DOHH2 (cell line): ENCODE data around the gene CDH5.

Source experiments
- EZH2phosphoT487 ChIP-seq: fragments of 200-600 bp; sonication (generic); IDR thresholded peaks from 2 replicates; pipeline ENCODE4 v1.6.1; 2017; ENCODE audit warnings: borderline replicate concordance, mild to moderate bottlenecking, antibody characterized with exemption, low read length, moderate library complexity, mixed read lengths
- TF ChIP-seq, protein P1 (sequence below): fragments of 200-600 bp; sonication (generic); IDR thresholded peaks from one replicate; pipeline ENCODE4 v1.5.1; 2014; ENCODE audit warnings: antibody characterized with exemption, mild to moderate bottlenecking, low read depth, low read length; ENCODE audit not compliant: poor library complexity, severe bottlenecking

DNA sequence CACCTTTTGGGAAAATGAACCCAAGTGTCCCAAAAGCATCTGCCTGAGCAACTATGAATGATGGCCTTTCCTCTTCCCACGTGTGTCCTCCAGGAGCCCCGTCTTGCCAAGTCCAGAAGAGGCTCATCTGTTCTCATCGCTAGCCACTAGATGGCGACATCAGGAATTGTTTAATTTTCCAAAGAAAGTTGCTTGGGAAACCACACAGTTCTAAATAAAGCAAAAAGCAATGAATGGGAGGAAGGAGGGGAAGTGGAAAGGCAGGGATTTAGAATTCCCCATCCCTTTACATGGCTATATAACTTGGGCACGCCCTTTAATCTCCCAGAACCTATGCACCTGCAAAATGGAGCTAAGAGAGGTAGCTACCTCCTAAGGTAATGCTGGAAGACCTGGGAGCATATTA, 9.0 kb upstream of the CDH5 start:
- TF ChIP-seq, protein P1, sequence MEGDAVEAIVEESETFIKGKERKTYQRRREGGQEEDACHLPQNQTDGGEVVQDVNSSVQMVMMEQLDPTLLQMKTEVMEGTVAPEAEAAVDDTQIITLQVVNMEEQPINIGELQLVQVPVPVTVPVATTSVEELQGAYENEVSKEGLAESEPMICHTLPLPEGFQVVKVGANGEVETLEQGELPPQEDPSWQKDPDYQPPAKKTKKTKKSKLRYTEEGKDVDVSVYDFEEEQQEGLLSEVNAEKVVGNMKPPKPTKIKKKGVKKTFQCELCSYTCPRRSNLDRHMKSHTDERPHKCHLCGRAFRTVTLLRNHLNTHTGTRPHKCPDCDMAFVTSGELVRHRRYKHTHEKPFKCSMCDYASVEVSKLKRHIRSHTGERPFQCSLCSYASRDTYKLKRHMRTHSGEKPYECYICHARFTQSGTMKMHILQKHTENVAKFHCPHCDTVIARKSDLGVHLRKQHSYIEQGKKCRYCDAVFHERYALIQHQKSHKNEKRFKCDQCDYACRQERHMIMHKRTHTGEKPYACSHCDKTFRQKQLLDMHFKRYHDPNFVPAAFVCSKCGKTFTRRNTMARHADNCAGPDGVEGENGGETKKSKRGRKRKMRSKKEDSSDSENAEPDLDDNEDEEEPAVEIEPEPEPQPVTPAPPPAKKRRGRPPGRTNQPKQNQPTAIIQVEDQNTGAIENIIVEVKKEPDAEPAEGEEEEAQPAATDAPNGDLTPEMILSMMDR: peak; percentile 85
- no peak for TF ChIP-seq EZH2phosphoT487
